ENCODE data around the gene ADGB. TPM values are rescaled to one million over a fixed set of nuclear protein-coding genes. Genes with fewer than 3 reads are reported as not detected.

ADGB gene
- polyA plus RNA-seq, 1 donor (not counting 4 experiments of a cell fraction or from before 2014, with no cell fraction given): not detected

GRCh38 chr6:146679386-146679785, 80.6 kb downstream of the ADGB start:
- no peak overlapping the region for H3K9ac ChIP-seq (ENCODE audit: control insufficient read depth, extremely low read depth, insufficient read depth, low read length)
- TF ChIP-seq CTCF (optimal IDR thresholded peaks at IDR 0.05 in 1 of 3, IDR thresholded peaks at IDR 0.05 in 1 of 3, conservative IDR thresholded peaks at IDR 0.05 in 1 of 3; ENCODE audit: extremely low read depth in 1 of 3, insufficient read depth in 2 of 3, low read length in 3 of 3) (no peak), EZH2 (IDR thresholded peaks at IDR 0.05; ENCODE audit: low read length) (no peak)
- H3K27ac ChIP-seq (ENCODE audit: control insufficient read depth, insufficient read depth, low read length): no peak overlapping the region
- H3K9me3 ChIP-seq (ENCODE audit: control insufficient read depth, low read depth, low read length): no peaks in the 10 kb centered on the region
- dilution Hi-C loops (cut with MboI; ENCODE audit: extremely low pct_ligation_motif_present, low sequenced_read_pairs): no loop called here
- H3K27me3 ChIP-seq (ENCODE audit: control insufficient read depth, extremely low read depth, insufficient read depth, low read length): no peaks in the 10 kb centered on the region
- no peaks in the 10 kb centered on the region for H3K79me2 ChIP-seq (ENCODE audit: control insufficient read depth, insufficient read depth, low read length)
- FAIRE-seq (no peak), DNase-seq (ENCODE audit: low read depth, low spot score) (no peak)
- H3K9me1 ChIP-seq (ENCODE audit: control insufficient read depth, extremely low read depth, insufficient read depth, low read length): no peaks in the 10 kb centered on the region
- no peak overlapping the region for H3K4me3 ChIP-seq (ENCODE audit: control insufficient read depth in 2 of 3, extremely low read depth in 1 of 3, insufficient read depth in 2 of 3, low read depth in 1 of 3, low read length in 3 of 3)
- no peak overlapping the region for H3K4me2 ChIP-seq (ENCODE audit: control insufficient read depth, extremely low read depth, insufficient read depth, low read depth, low read length)
- H2AFZ ChIP-seq (ENCODE audit: control insufficient read depth, low read length): no peak overlapping the region
- H3K4me1 ChIP-seq (ENCODE audit: control insufficient read depth, extremely low read depth, insufficient read depth, low read length): no peaks in the 10 kb centered on the region
- H3K36me3 ChIP-seq (ENCODE audit: control insufficient read depth in 2 of 2, extremely low read depth in 1 of 2, insufficient read depth in 2 of 2, low read length in 2 of 2): no peaks in the 10 kb centered on the region
- H4K20me1 ChIP-seq (ENCODE audit: control insufficient read depth, extremely low read depth, insufficient read depth, low read length): no peaks in the 10 kb centered on the region

- dilution Hi-C loops (cut with MboI; ENCODE audit: extremely low pct_ligation_motif_present, low sequenced_read_pairs): no loop called here
- H3K36me3 ChIP-seq (ENCODE audit: control insufficient read depth in 2 of 2, extremely low read depth in 1 of 2, insufficient read depth in 2 of 2, low read length in 2 of 2): no peaks in the 10 kb centered on the region
- H2AFZ ChIP-seq (ENCODE audit: control insufficient read depth, low read length): no peak overlapping the region
- no peaks in the 10 kb centered on the region for H3K4me1 ChIP-seq (ENCODE audit: control insufficient read depth, extremely low read depth, insufficient read depth, low read length)
- H3K9me3 ChIP-seq (ENCODE audit: control insufficient read depth, low read depth, low read length): no peaks in the 10 kb centered on the region
- no peak overlapping the region for H3K9ac ChIP-seq (ENCODE audit: control insufficient read depth, extremely low read depth, insufficient read depth, low read length)
- H3K27me3 ChIP-seq (ENCODE audit: control insufficient read depth, extremely low read depth, insufficient read depth, low read length): no peaks in the 10 kb centered on the region
- FAIRE-seq (no peak), DNase-seq (ENCODE audit: low read depth, low spot score) (no peak)
- H3K79me2 ChIP-seq (ENCODE audit: control insufficient read depth, insufficient read depth, low read length): no peaks in the 10 kb centered on the region
- H3K9me1 ChIP-seq (ENCODE audit: control insufficient read depth, extremely low read depth, insufficient read depth, low read length): no peaks in the 10 kb centered on the region
- H4K20me1 ChIP-seq (ENCODE audit: control insufficient read depth, extremely low read depth, insufficient read depth, low read length): no peaks in the 10 kb centered on the region
- TF ChIP-seq CTCF (optimal IDR thresholded peaks at IDR 0.05 in 1 of 3, IDR thresholded peaks at IDR 0.05 in 1 of 3, conservative IDR thresholded peaks at IDR 0.05 in 1 of 3; ENCODE audit: extremely low read depth in 1 of 3, insufficient read depth in 2 of 3, low read length in 3 of 3): no peak
- no peak for TF ChIP-seq EZH2 (IDR thresholded peaks at IDR 0.05; ENCODE audit: low read length)
- no peak overlapping the region for H3K27ac ChIP-seq (ENCODE audit: control insufficient read depth, insufficient read depth, low read length)
- H3K4me2 ChIP-seq (ENCODE audit: control insufficient read depth, extremely low read depth, insufficient read depth, low read depth, low read length): no peak overlapping the region
- H3K4me3 ChIP-seq (ENCODE audit: control insufficient read depth in 2 of 3, extremely low read depth in 1 of 3, insufficient read depth in 2 of 3, low read depth in 1 of 3, low read length in 3 of 3): no peak overlapping the region
Observed at GRCh38 chr6:146682919-146683318, 84.1 kb downstream of the ADGB start.

Measured in keratinocyte (primary cell).